Subcutaneous adipose tissue (tissue), 4 donors: ENCODE measurements around the gene OR10G3. TPM values are rescaled to one million over a fixed set of nuclear protein-coding genes. Genes with fewer than 3 reads are reported as not detected.

Experiments
- total RNA-seq, 4 donors: library from RNA; depleted of rRNA; stranded (reverse); fragments of >200 nt; gene quantifications; one replicate each; pipeline ENCODE4 v1.1.0, GENCODE V29; 2016
- TF ChIP-seq, protein P1 (sequence below): fragments of 450-650 bp; IDR thresholded peaks from one replicate; pipeline ENCODE4 v1.5.1; 2016; ENCODE audit warnings: low read depth, mild to moderate bottlenecking, control low read depth, antibody characterized with exemption, moderate library complexity

Gene OR10G3, protein sequence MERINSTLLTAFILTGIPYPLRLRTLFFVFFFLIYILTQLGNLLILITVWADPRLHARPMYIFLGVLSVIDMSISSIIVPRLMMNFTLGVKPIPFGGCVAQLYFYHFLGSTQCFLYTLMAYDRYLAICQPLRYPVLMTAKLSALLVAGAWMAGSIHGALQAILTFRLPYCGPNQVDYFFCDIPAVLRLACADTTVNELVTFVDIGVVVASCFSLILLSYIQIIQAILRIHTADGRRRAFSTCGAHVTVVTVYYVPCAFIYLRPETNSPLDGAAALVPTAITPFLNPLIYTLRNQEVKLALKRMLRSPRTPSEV
- total RNA-seq = not detected

DNA sequence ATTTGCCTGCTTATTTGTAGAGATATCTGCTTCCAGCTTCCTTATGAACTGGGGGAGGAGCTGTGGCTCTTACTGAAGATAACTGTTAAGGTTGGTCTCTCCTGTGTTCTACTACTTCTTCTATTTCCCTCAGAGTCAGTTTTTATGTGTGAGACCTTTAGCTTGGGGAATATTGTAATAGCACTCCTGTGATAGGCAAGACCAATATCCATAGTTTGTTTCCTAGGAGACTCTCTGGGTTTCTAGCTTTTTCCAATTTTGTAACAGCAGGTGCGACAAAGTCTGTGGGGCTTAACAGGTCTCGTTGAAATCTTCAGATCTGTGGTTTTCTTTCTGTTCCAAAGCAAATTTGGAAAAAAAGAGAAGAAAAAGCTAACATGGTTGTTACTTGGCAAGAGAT lies at the start of gene OR10G3:
OR10G3 (minus strand) TSS at position 101 of the 400 bp plus-strand sequence. CDS start 9,332 bp downstream, outside the sequence.
- TF ChIP-seq, protein P1, sequence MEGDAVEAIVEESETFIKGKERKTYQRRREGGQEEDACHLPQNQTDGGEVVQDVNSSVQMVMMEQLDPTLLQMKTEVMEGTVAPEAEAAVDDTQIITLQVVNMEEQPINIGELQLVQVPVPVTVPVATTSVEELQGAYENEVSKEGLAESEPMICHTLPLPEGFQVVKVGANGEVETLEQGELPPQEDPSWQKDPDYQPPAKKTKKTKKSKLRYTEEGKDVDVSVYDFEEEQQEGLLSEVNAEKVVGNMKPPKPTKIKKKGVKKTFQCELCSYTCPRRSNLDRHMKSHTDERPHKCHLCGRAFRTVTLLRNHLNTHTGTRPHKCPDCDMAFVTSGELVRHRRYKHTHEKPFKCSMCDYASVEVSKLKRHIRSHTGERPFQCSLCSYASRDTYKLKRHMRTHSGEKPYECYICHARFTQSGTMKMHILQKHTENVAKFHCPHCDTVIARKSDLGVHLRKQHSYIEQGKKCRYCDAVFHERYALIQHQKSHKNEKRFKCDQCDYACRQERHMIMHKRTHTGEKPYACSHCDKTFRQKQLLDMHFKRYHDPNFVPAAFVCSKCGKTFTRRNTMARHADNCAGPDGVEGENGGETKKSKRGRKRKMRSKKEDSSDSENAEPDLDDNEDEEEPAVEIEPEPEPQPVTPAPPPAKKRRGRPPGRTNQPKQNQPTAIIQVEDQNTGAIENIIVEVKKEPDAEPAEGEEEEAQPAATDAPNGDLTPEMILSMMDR = no peak

DNA sequence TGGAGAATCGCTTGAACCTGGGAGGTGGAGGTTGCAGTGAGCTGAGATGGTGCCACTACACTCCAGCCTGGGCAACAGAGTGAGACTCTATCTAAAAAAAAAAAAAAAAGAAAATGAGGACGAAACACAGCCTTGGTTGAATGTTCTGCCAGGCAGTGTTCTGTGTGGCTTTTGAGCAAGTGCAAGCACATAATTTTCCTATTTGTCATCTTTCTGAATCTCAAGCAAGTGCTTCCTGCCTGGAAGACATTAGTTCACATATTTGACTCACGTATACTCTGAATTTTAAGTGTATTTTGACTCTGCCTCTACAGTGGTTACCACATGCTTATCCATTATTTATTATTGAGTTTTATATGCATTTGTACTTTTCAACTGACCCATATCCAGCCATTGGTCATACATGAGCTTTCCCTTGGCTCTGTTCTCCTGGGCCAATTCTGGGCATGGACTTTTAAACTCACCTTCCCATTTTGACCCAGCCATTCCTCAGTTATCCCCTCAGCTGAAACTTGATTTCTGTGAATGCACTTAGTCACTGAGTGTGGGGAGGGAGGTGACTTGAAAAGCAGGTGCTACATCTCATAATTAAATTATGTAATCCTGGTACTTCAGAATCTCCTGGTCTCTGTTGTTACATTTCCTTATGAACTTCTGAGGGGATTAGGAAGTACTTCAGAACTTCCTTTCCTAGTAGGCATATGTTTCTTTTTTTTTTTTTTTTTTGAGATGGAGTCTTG lies 46.8 kb upstream of the OR10G3 start:
- TF ChIP-seq, protein P1 = no peak

DNA sequence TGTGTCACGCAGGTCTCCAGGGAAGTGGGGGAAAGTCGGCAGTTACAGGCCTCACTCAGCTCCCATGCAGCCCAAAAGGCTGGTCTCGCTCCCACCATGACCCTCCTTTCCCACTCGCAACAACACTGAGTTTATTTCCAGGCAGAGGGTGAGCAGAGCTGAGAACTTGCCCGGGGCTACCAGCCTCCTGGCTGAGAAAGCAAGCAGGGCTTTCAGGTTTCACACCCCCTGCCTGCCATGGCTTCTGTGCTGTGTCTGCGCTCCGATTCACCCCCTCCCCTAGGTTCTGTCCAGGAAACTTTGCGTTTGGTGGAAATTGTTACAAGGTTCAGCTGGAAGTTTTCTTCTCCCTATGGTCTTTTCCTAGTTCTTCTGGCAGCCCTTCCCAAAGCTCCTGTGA lies 37.7 kb upstream of the OR10G3 start:
- TF ChIP-seq, protein P1 = no peak

DNA sequence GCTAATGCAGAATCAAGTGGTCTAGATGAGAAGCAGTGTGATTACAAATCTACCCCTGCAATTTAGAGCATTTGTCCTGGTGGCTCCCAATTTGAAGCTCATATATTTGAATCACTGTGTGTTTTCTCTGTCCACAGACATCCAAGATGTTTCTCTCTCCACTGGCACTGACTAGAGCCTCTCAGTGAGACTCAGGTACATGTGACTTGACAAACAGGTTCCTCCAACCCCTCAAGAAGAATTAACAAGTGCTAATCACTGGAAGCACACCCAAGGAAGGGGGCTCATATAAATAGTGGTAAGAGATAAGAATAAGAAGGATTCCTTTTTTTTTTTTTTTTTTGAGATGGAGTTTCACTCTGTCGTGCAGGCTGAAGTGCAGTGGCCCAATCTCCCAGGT lies 34.4 kb upstream of the OR10G3 start:
- TF ChIP-seq, protein P1 = no peak

DNA sequence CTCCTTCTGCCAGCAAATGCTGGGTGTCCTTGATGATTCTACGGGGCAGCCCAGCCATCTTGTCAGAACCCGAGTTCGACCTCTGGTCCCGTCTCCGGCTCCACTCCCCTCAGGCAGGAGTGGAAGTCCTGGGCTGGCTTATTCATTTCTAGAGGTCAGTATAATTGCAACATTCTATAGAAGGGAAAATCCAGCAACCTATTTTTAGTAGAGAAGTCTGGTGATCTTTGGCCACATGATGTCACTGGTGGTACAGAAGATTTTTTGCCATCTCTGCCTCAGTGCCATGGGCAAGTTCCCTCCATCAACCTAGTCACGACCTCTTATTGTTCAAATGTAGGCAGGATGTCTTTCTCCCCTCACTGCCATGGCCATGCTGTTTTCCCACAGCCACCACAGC lies 32.4 kb upstream of the OR10G3 start:
- TF ChIP-seq, protein P1 = no peak

DNA sequence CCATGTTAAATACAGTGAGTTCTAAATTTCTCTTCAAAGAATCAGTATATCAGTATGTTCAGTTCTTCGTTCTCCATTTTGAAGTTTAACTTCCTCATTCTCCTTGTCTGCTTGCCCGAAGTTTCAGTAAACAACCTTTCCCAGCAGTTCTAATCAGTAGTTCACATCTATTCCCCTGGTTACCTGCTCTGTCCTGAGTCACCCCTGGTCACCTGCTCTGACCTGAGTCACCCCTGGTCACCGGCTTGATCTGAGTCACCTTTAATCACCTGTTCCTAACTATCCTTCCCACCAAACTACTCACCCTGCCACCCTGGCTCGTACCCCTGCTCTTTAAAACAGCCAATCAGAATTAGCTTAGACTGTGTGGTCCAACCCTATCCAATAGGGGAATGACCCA lies 9.4 kb upstream of the OR10G3 start:
- TF ChIP-seq, protein P1 = no peak

DNA sequence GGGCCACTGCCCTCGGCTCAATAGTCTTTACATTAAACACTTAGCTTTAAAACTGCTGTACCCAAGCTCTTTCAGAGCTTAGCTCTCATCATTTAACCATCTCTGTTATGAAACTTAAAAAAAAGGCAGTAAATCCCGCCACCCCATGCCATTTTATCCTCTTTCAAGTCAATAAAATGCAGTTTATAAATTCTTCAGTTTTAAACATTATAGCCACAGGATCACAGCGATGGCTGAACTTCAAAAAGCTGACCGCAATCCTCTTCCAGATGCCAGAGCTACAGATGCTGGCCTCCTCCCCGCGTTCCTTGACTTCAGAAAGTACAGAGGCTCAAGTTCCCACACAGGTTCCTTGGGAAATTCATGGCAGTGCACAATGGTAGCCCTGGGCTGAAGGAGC lies 4.2 kb downstream of the OR10G3 start:
- TF ChIP-seq, protein P1 = no peak
